Omental fat pad (tissue), 4 donors: ENCODE data around the gene RCAN2. TPM values are rescaled to one million over a fixed set of nuclear protein-coding genes. Genes with fewer than 3 reads are reported as not detected.

Experiments used
- ATAC-seq: fragments of 150-250 bp; one replicate; pipeline ENCODE4 v1.9.1; 2016; ENCODE audit warnings: mild to moderate bottlenecking, moderate library complexity; ENCODE audit not compliant: low FRiP score
- DNase-seq: peaks from one replicate; pipeline ENCODE4 v3.0.0-alpha.2; 2019; ENCODE audit warnings: low spot score
- CTCF ChIP-seq, 3 donors: fragments of 450-650 bp; IDR thresholded peaks; one replicate each; pipeline ENCODE4 v1.5.1; 2016 to 2017; ENCODE audit warnings: antibody characterized with exemption in 3 of 3, mild to moderate bottlenecking in 3 of 3, moderate library complexity in 2 of 3
- total RNA-seq, 4 donors: library from RNA; depleted of rRNA; stranded (reverse); fragments of >200 nt; gene quantifications; one replicate each; pipeline ENCODE4 v1.1.0, GENCODE V29; 2016

The RCAN2 gene
- 1 to 10 TPM; 2.5 to 7.9 (median 3.7) TPM for total RNA-seq

DNA sequence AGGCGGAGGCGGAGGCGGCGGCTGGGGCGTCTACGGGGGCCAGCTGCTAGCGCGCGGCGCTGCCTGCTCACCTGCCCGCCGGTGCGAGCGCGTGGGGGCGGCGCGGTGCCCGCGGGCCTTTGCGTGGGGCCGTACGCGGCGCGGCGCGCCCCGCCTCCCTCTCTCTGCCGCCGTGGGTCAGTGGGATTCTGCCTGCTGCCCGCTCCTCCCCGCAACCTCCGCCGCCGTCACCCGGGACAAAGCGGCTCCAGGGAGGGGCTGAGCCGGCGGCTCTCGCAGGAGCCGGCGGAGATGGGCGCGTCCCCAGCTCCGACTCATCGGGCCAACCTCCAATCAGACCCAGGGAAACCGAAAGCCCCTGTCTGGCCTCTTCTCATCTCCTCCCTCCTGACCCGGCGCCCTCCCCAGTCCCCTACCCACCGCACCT, at the start of gene RCAN2:
Gene RCAN2, minus strand, starts transcription at position 249 of the 427 bp plus-strand sequence.
- no peak for DNase-seq
- peak; percentile 90 for ATAC-seq
- TF ChIP-seq CTCF (IDR thresholded peaks at IDR 0.05), result no peak

GRCh38 chr6:46539866-46540265, 48.6 kb upstream of the RCAN2 start:
- DNase-seq, result no peak
- no peak for ATAC-seq
- no peak for TF ChIP-seq CTCF (IDR thresholded peaks at IDR 0.05)

DNA sequence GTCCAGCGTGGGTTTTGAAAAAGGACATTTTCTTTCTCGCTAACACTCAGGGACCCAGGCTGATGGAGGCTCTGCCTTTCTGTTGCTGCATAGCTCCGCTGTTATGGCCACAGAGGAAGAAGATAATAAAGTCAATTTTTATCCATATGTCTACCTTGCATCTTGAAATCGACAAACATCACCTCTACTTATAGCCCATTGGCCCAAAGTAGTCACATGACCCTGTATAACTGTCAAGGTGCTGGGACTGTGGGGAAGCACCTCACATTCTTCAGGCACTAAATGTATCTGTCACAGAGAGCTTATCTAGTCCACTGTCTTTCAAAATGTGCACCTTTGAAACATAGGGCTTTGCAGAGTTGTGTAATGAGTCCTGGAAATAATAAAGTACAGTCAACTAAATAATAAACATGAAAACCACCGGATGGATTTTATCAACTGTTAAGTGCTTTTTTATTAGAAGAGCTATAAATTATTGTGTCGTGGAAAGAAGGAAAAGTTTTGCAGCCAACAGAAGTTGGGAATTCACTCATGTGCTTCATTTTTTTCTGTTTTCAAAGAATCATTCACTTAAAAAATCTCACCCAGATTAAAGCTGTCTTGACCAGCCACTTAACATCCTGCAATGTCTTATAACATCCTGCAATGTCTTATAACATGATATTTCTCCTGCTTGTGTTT, 47.7 kb upstream of the RCAN2 start:
- no peak for TF ChIP-seq CTCF (IDR thresholded peaks at IDR 0.05)
- no peak for ATAC-seq
- DNase-seq, result no peak

DNA sequence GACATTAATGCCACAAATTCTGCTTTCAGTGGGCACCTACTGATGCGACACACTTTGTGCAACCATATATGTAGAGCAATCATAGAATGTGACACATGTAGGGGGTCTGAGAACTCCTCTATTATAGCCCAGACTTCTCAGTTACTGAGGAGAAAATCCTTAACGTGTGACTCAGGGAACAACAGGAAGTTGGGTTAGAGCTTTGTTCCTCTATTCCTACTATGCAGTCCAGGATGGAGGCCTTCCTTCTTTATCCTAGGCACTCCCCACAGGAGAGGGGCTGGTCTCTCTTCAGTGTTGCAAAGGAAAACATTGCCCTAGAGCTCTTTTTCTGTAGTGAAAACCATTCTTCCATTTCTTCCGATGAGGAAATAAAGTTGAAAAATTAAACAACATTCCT, 39.6 kb upstream of the RCAN2 start:
- TF ChIP-seq CTCF (IDR thresholded peaks at IDR 0.05), result no peak
- ATAC-seq (no peak), DNase-seq (no peak)

GRCh38 chr6:46528961-46529750, 37.9 kb upstream of the RCAN2 start:
- DNase-seq, result no peak
- TF ChIP-seq CTCF (IDR thresholded peaks at IDR 0.05), result no peak
- no peak for ATAC-seq

DNA sequence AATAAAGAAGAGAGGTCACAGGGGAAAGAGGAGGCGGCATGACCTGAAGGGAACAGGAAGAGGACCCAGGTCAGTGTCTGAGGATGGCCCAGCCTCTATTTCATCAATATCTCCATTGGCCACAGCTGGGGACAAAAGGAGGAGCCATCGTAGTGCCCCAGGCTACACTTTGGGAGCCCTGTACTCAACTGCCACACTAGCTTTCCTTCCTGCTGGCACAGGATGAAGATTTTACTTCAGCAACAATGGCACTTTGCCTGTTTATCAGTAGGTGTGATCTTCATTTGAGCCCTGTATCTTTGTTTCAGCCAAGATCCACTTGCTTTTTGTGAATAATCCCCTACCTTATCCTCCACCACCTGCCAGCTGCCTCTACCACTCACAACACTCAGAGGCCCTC, 35.4 kb upstream of the RCAN2 start:
- DNase-seq (no peak), ATAC-seq (no peak)
- no peak for TF ChIP-seq CTCF (IDR thresholded peaks at IDR 0.05)

DNA sequence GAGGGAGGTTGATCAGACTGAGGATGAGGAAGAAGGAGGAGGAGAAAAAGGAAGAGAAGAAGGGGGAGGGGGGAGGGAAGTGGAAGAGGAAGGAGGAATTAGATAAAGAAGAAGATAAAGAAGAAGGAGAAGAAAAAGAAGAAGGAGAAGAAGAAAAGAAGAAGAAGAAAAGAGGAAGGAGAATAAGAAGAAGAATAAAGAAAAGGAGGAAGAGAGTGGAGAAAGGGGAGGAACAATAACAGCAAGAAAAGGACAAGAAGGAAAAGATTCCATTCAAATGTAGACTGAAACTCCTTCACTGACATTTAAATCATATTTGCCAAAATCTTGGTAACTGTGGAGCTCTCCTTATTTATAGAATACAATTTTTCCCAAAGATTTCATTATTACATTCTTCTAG, 34.3 kb upstream of the RCAN2 start:
- ATAC-seq (no peak), DNase-seq (no peak)
- no peak for TF ChIP-seq CTCF (IDR thresholded peaks at IDR 0.05)
